H1 (cell line): Measurements from ENCODE around the gene INF2. TPM values are rescaled to one million over a fixed set of nuclear protein-coding genes. Genes with fewer than 3 reads are reported as not detected.

ENCODE experiments used
- CTCF ChIA-PET: fragments of 300-600 bp; sonication (Branson Sonifier 250); formaldehyde crosslinking; loops from one replicate; lab custom pipeline; 2021; ENCODE audit not compliant: partially characterized antibody; lab: Charles Lee
- POLR2A ChIA-PET: fragments of 300-600 bp; sonication (Branson Sonifier 250); formaldehyde crosslinking; loops from one replicate; lab custom pipeline; 2021; ENCODE audit warnings: inconsistent platforms; ENCODE audit not compliant: partially characterized antibody; lab: Charles Lee
- DNase-seq, 2 experiments: peaks; one replicate each; pipeline versions ENCODE4 v3.0.0 to v3.0.0-alpha.2; 2010 to 2022; ENCODE audit warnings: low spot score in 2 of 2, low read depth in 1 of 2, mixed read lengths in 1 of 2
- FAIRE-seq: peaks from 2 replicates; lab custom pipeline; 2011; peaks lifted over from hg19 to GRCh38; lab: Jason Lieb, UNC
- H2AFZ ChIP-seq: 2 replicates; pipeline ENCODE4 v1.8.1; 2012; ENCODE audit warnings: low read length, inconsistent platforms
- H2AK5ac ChIP-seq: 2 replicates; pipeline ENCODE4 v1.6.1; 2013; ENCODE audit warnings: low read depth, low read length
- H2BK120ac ChIP-seq: replicated peaks from 2 replicates; pipeline ENCODE3; 2013; ENCODE audit warnings: low read depth, low read length, inconsistent platforms
- H2BK12ac ChIP-seq: 2 replicates; pipeline ENCODE4 v1.6.1; 2013; ENCODE audit warnings: low read depth, low read length
- H2BK15ac ChIP-seq: 2 replicates; pipeline ENCODE4 v1.6.1; 2013; ENCODE audit warnings: low read length
- H2BK20ac ChIP-seq: 2 replicates; pipeline ENCODE4 v1.6.1; 2013; ENCODE audit warnings: low read length
- H2BK5ac ChIP-seq: 2 replicates; pipeline ENCODE4 v1.6.1; 2013; ENCODE audit warnings: low read depth, low read length
- H3K14ac ChIP-seq: 2 replicates; pipeline ENCODE4 v1.6.1; 2013; ENCODE audit warnings: inconsistent platforms; ENCODE audit not compliant: insufficient read length
- H3K18ac ChIP-seq: 2 replicates; pipeline ENCODE4 v1.6.1; 2013; ENCODE audit warnings: low read length; ENCODE audit errors: extremely low read depth
- H3K23ac ChIP-seq: 2 replicates; pipeline ENCODE4 v1.6.1; 2013; ENCODE audit warnings: inconsistent platforms; ENCODE audit not compliant: insufficient read length
- H3K23me2 ChIP-seq: 2 replicates; pipeline ENCODE4 v1.6.1; 2013; ENCODE audit warnings: low read depth, low read length
- H3K27ac ChIP-seq: 2 replicates; pipeline ENCODE4 v1.6.1; 2011; ENCODE audit warnings: low read depth, low read length, inconsistent platforms
- H3K27me3 ChIP-seq, 4 experiments: replicated peaks in 1 of 4; 1 replicate in 1 of 4; 2 replicates in 3 of 4; pipeline versions ENCODE4 v1.6.1 to v1.8.1; 2011 to 2013; ENCODE audit warnings: low read length in 3 of 4, mild to moderate bottlenecking in 3 of 4, inconsistent platforms in 2 of 4, mixed read lengths in 2 of 4, moderate library complexity in 1 of 4; ENCODE audit not compliant: control insufficient read depth in 3 of 4, insufficient read depth in 3 of 4; ENCODE audit errors: extremely low read depth in 1 of 4
- H3K36me3 ChIP-seq, 4 experiments: 2 replicates each; pipeline versions ENCODE4 v1.6.1 to v1.8.1; 2011 to 2013; ENCODE audit warnings: mild to moderate bottlenecking in 4 of 4, low read length in 3 of 4, moderate library complexity in 2 of 4, control low read depth in 1 of 4, inconsistent platforms in 1 of 4; ENCODE audit not compliant: insufficient read depth in 4 of 4, control insufficient read depth in 2 of 4
- H3K4ac ChIP-seq: replicated peaks from 2 replicates; pipeline ENCODE3; 2013; ENCODE audit warnings: low read length, low read depth, mixed read lengths, inconsistent platforms; ENCODE audit not compliant: insufficient read length
- H3K4me1 ChIP-seq, 4 experiments: replicated peaks in 1 of 4; 1 replicate in 1 of 4; 2 replicates in 3 of 4; pipeline versions ENCODE4 v1.6.1 to v1.8.1; 2011 to 2013; ENCODE audit warnings: low read length in 3 of 4, inconsistent platforms in 2 of 4, mixed read lengths in 1 of 4; ENCODE audit not compliant: insufficient read depth in 4 of 4, control insufficient read depth in 3 of 4
- H3K4me2 ChIP-seq, 2 experiments: 2 replicates each; pipeline versions ENCODE4 v1.6.1 to v1.8.1; 2011 to 2013; ENCODE audit warnings: low read depth in 2 of 2, low read length in 2 of 2, control low read depth in 1 of 2, inconsistent platforms in 1 of 2, mild to moderate bottlenecking in 1 of 2; ENCODE audit not compliant: insufficient read depth in 1 of 2
- H3K4me3 ChIP-seq, 4 experiments: fragments of 200-600, 300-600 bp in 1 of 4; sonication (generic), shearing (Covaris generic), sonication (Bioruptor Twin) in 1 of 4; 2 replicates each; pipeline versions ENCODE4 v1.5.1 to v1.8.1; 2011 to 2016; ENCODE audit warnings: low read length in 4 of 4, low read depth in 3 of 4, control low read depth in 2 of 4, inconsistent platforms in 2 of 4, mild to moderate bottlenecking in 2 of 4, mixed read lengths in 1 of 4, moderate library complexity in 1 of 4; ENCODE audit not compliant: insufficient read depth in 2 of 4; ENCODE audit errors: extremely low read depth in 1 of 4
- H3K56ac ChIP-seq: replicated peaks from 2 replicates; pipeline ENCODE3; 2013; ENCODE audit warnings: low read depth, mild to moderate bottlenecking, mixed read lengths, low read length, inconsistent platforms; ENCODE audit not compliant: insufficient read length
- H3K79me1 ChIP-seq: 2 replicates; pipeline ENCODE4 v1.6.1; 2013; ENCODE audit warnings: low read depth, low read length, control low read depth
- H3K79me2 ChIP-seq, 2 experiments: 2 replicates each; pipeline versions ENCODE4 v1.6.1 to v1.8.1; 2012 to 2013; ENCODE audit warnings: low read length in 2 of 2, mild to moderate bottlenecking in 2 of 2, inconsistent platforms in 1 of 2; ENCODE audit not compliant: insufficient read depth in 2 of 2, control insufficient read depth in 1 of 2
- H3K9ac ChIP-seq, 4 experiments: replicated peaks in 1 of 4; 1 replicate in 1 of 4; 2 replicates in 3 of 4; pipeline versions ENCODE4 v1.6.1 to v1.8.1; 2011 to 2013; ENCODE audit warnings: low read depth in 3 of 4, low read length in 3 of 4, control low read depth in 2 of 4, mild to moderate bottlenecking in 2 of 4, moderate library complexity in 2 of 4, inconsistent platforms in 1 of 4; ENCODE audit errors: extremely low read depth in 1 of 4
- H3K9me3 ChIP-seq, 2 experiments: 2 replicates each; pipeline versions ENCODE4 v1.6.1 to v1.8.1; 2012 to 2013; ENCODE audit warnings: mild to moderate bottlenecking in 2 of 2, moderate library complexity in 2 of 2, control low read depth in 1 of 2, inconsistent platforms in 1 of 2, low read depth in 1 of 2, low read length in 1 of 2, mixed read lengths in 1 of 2; ENCODE audit not compliant: insufficient read depth in 2 of 2
- H4K20me1 ChIP-seq, 2 experiments: replicated peaks in 1 of 2; 2 replicates each; pipeline versions ENCODE3 to v1.8.1; 2011 to 2013; ENCODE audit warnings: inconsistent platforms in 2 of 2, low read length in 2 of 2, mild to moderate bottlenecking in 1 of 2; ENCODE audit not compliant: insufficient read depth in 2 of 2, control insufficient read depth in 1 of 2
- H4K5ac ChIP-seq: 2 replicates; pipeline ENCODE4 v1.6.1; 2013; ENCODE audit warnings: low read length, low read depth, mixed read lengths, inconsistent platforms; ENCODE audit not compliant: insufficient read length
- H4K8ac ChIP-seq: 2 replicates; pipeline ENCODE4 v1.8.0; 2013; ENCODE audit warnings: mild to moderate bottlenecking, moderate library complexity, low read length, inconsistent platforms; ENCODE audit not compliant: insufficient read depth; ENCODE audit errors: extremely low read depth
- H4K91ac ChIP-seq: replicated peaks from 2 replicates; pipeline ENCODE3; 2013; ENCODE audit warnings: low read length, mixed read lengths, inconsistent platforms; ENCODE audit not compliant: insufficient read length
- BRCA1 ChIP-seq: IDR thresholded peaks from 2 replicates; pipeline ENCODE4 v1.6.1; 2012; ENCODE audit warnings: low read depth, low read length, improper control_type of control experiment
- CEBPB ChIP-seq: IDR thresholded peaks from 2 replicates; pipeline ENCODE4 v1.6.1; 2012; ENCODE audit warnings: low read depth, low read length
- CTBP2 ChIP-seq: IDR thresholded peaks from 2 replicates; pipeline ENCODE4 v1.7.0; 2011; ENCODE audit warnings: borderline replicate concordance, mild to moderate bottlenecking, moderate library complexity, mixed read lengths, low read length; ENCODE audit not compliant: insufficient read depth, insufficient read length
- EGR1 ChIP-seq: IDR thresholded peaks from 2 replicates; pipeline ENCODE4 v1.6.1; 2011; ENCODE audit warnings: low read depth, low read length, borderline replicate concordance
- EZH2 ChIP-seq: fragments of 200-600 bp; sonication (generic); IDR thresholded peaks from 2 replicates; pipeline ENCODE4 v1.7.1; 2012; ENCODE audit warnings: low read depth, mild to moderate bottlenecking, moderate library complexity, low read length, inconsistent platforms; ENCODE audit not compliant: severe bottlenecking
- FOSL1 ChIP-seq: IDR thresholded peaks from 2 replicates; pipeline ENCODE4 v1.6.1; 2011; ENCODE audit warnings: mild to moderate bottlenecking, low read depth, low read length, moderate library complexity; ENCODE audit not compliant: insufficient read depth
- GABPA ChIP-seq: IDR thresholded peaks from 2 replicates; pipeline ENCODE4 v1.6.1; 2011; ENCODE audit warnings: mild to moderate bottlenecking, low read length, moderate library complexity, borderline replicate concordance; ENCODE audit not compliant: insufficient read depth
- KDM1A ChIP-seq: fragments of 200-600, 300-600 bp; sonication (generic); IDR thresholded peaks from 2 replicates; pipeline ENCODE4 v1.7.1; 2016; ENCODE audit warnings: mild to moderate bottlenecking, low read length, borderline replicate concordance
- POLR2AphosphoS5 ChIP-seq: IDR thresholded peaks from 2 replicates; pipeline ENCODE4 v1.6.1; 2011; ENCODE audit warnings: low read depth, low read length
- SAP30 ChIP-seq: fragments of 300-600 bp; sonication (generic); IDR thresholded peaks from 2 replicates; pipeline ENCODE4 v1.7.1; 2012; ENCODE audit warnings: low read length, moderate library complexity, mild to moderate bottlenecking, inconsistent platforms; ENCODE audit not compliant: insufficient read depth, insufficient replicate concordance
- TAF1 ChIP-seq: IDR thresholded peaks from 2 replicates; pipeline ENCODE4 v1.6.1; 2011; ENCODE audit warnings: mild to moderate bottlenecking, low read depth, low read length
- TCF12 ChIP-seq: IDR thresholded peaks from 2 replicates; pipeline ENCODE4 v1.6.1; 2011; ENCODE audit warnings: low read depth, mild to moderate bottlenecking, low read length
- WGBS, 2 experiments: shearing (Covaris generic) in 1 of 2; methylation state at CpG; one replicate each; pipeline versions ENCODE4 v1.1.6 to v1.1.7; 2013 to 2015; ENCODE audit warnings: low lambda C conversion rate in 2 of 2, mixed read lengths in 2 of 2, inconsistent platforms in 1 of 2, low coverage in 1 of 2, missing lambda C conversion rate in 1 of 2; ENCODE audit not compliant: insufficient replicate concordance in 2 of 2, insufficient coverage in 1 of 2, insufficient read length in 1 of 2; ENCODE audit errors: extremely low coverage in 1 of 2, missing lambda C conversion rate in 1 of 2; 5-methylcytosine and 5-hydroxymethylcytosine counted together
- polyA plus RNA-seq, 7 experiments: library from polyadenylated mRNA; depleted of rRNA in 3 of 7; stranded (reverse) in 5 of 7; unstranded in 2 of 7; fragments of >200 nt in 5 of 7; fragments of 200-250 nt in 2 of 7; gene quantifications; 1 replicate in 5 of 7; 2 replicates in 1 of 7; 4 replicates in 1 of 7; pipeline versions ENCODE4 v1.2.1 to v1.2.3, GENCODE V29; 2011 to 2013; ENCODE audit warnings: missing spikeins in 2 of 7, mixed read lengths in 2 of 7
- total RNA-seq: library from RNA; stranded (reverse); fragmentation: NEBNext Ultra II Directional; extraction: Animal tissue kit (Norgen Biotek cat#: 25700); gene quantifications from 2 replicates; pipeline ENCODE4 v1.2.1, GENCODE V29; 2021

INF2 gene
- total and polyA plus RNA-seq, 2 of the 8 experiments (the other 6 are each of a cell fraction or from before 2014, with no cell fraction given), result 29.1 to 59.5 TPM

- H3K23me2 ChIP-seq, result peaks cover 18% of the 10 kb centered on the region; the same call in 1 of the 2 replicates
- no peak overlapping the region; the same call in 1 of the 2 replicates for H2AK5ac ChIP-seq
- peaks cover 0 to 35% (median 26%) of the 10 kb centered on the region in 4 experiments; a peak in 6 of 7 replicates for H3K4me1 ChIP-seq
- H3K36me3 ChIP-seq, result no peaks in the 10 kb centered on the region; a peak in 1 of 8 replicates
- H3K27ac ChIP-seq, result no peak overlapping the region
- peak overlapping the region; percentile 71 for H3K18ac ChIP-seq
- CTCF ChIA-PET, result interaction anchor here (0.6 to 1.9 kb wide), 7 partner anchors 10 to 357 kb away, joined by 3 to 8 read pairs (median 3); no protein-coding TSS in a partner anchor
- no peaks in the 10 kb centered on the region; a peak in 2 of 7 replicates for H3K27me3 ChIP-seq
- H3K14ac ChIP-seq, result no peak overlapping the region
- peaks cover 3 to 29% of the 10 kb centered on the region in 2 experiments for H4K20me1 ChIP-seq
- peaks cover 16% of the 10 kb centered on the region for H3K79me1 ChIP-seq
- peak overlapping the region; percentile 89 for H4K8ac ChIP-seq
- no peak overlapping the region for H2BK20ac ChIP-seq
- peak overlapping the region; percentile 67 to 79 for H3K4me2 ChIP-seq
- H3K56ac ChIP-seq, result peak overlapping the region; percentile 10
- H3K9me3 ChIP-seq, result no peaks in the 10 kb centered on the region
- H2BK120ac ChIP-seq, result no peak overlapping the region
- 57% methylated on average over 24 of the region's 24 CpGs; no CpG with 5 or more reads in 1 of the 2 experiments for WGBS, 2 experiments
- peak overlapping the region; percentile 87; the same call in 1 of the 2 replicates for H2BK12ac ChIP-seq
- H3K23ac ChIP-seq, result no peak overlapping the region
- H2BK15ac ChIP-seq, result peak overlapping the region; percentile 29; the same call in 1 of the 2 replicates
- H3K4me3 ChIP-seq, result peak overlapping the region; percentile 26 to 80 (median 46); a peak in 7 of 8 replicates
- peak overlapping the region; percentile 91 for H4K91ac ChIP-seq
- peak overlapping the region; percentile 23 for H3K4ac ChIP-seq
- peak overlapping the region; percentile 66; the same call in 1 of the 2 replicates for H2BK5ac ChIP-seq
- no peak overlapping the region for H2AFZ ChIP-seq
- POLR2A ChIA-PET, result interaction anchor here (0.8 to 3.8 kb wide), 4 partner anchors 9 to 65 kb away, joined by 3 to 28 read pairs (median 4); no protein-coding TSS in a partner anchor
- H3K79me2 ChIP-seq, result peaks cover 0 to 31% of the 10 kb centered on the region in 2 experiments; a peak in 2 of 4 replicates
- no peak overlapping the region for H3K9ac ChIP-seq
- FAIRE-seq (no peak), DNase-seq (no peak)
- H4K5ac ChIP-seq, result peak overlapping the region; percentile 69
- TF ChIP-seq FOSL1, result no peak
- TF ChIP-seq TCF12, result no peak
- TF ChIP-seq CTBP2, result no peak
- TF ChIP-seq GABPA, result no peak
- peak; percentile 63; the same call in 1 of the 2 replicates for TF ChIP-seq CEBPB
- peak; percentile 80; the same call in 1 of the 2 replicates for TF ChIP-seq KDM1A
- TF ChIP-seq EZH2, result no peak
- no peak for TF ChIP-seq TAF1
- no peak for TF ChIP-seq BRCA1
- TF ChIP-seq EGR1, result no peak
- no peak for TF ChIP-seq POLR2AphosphoS5
- no peak for TF ChIP-seq SAP30
Observed at GRCh38 chr14:104688505-104689108, 811 bp upstream of the INF2 start.
